ENCODE results near the gene EPC1. TPM values are rescaled to one million over a fixed set of nuclear protein-coding genes. Genes with fewer than 3 reads are reported as not detected.

The EPC1 gene
- total and polyA plus RNA-seq, 10 of the 15 experiments (the other 5 are each of a cell fraction or from before 2014, with no cell fraction given) = 6.8 to 59.2 (median 19.4) TPM

DNA sequence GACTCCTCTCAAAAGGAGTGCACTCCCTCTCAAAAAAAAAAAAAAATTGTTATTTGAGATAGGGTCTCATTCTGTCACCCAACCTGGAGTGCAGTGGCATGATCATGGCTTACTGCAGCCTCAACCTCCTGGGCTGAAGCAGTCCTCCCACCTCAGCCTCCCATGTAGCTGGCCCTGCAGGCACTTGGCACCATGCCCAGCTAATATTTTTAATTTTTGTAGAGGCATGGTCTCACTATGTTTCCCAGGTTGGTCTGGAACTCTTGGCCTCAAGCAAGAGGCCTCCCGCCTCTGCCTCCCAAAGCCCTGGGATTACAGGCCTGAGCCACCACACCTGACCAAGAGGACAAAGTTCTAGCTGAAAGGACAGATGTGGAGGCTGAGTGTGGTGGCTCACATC lies 120.3 kb downstream of the EPC1 start:
- in situ Hi-C loops (cut with MboI) = no loop called here
- ChIA-PET POLR2A (no interaction called here), CTCF (no interaction called here), RAD21 (ENCODE audit: unreplicated experiment) (no interaction called here), SMC1A (ENCODE audit: uncharacterized antibody, unreplicated experiment) (no interaction called here)
- Histone ChIP-seq H3K36me3 (ENCODE audit: control insufficient read depth in 2 of 2, insufficient read depth in 2 of 2, low read length in 1 of 2) (no peaks in the 10 kb centered on the region), H3K79me2 (ENCODE audit: control insufficient read depth, insufficient read depth, low read length) (no peaks in the 10 kb centered on the region), H4K20me1 (ENCODE audit: control insufficient read depth, insufficient read depth) (no peaks in the 10 kb centered on the region), H3K27me3 (replicated peaks in 1 of 2; ENCODE audit: control insufficient read depth in 2 of 2, insufficient read depth in 2 of 2, low read length in 1 of 2) (no peaks in the 10 kb centered on the region), H3K27ac (ENCODE audit: control insufficient read depth, insufficient read depth) (no peak overlapping the region), H3K4me3 (no peak overlapping the region), H3K4me1 (ENCODE audit: control insufficient read depth, insufficient read depth, low read length) (no peaks in the 10 kb centered on the region), H3K9ac (ENCODE audit: control insufficient read depth, insufficient read depth, low read length) (no peak overlapping the region), H3K4me2 (ENCODE audit: control insufficient read depth, insufficient read depth) (no peak overlapping the region), H3K9me3 (replicated peaks; ENCODE audit: control insufficient read depth, insufficient read depth, low read length) (peaks cover 2% of the 10 kb centered on the region; the same call in 2 of the 3 replicates), H2AFZ (ENCODE audit: control insufficient read depth, low read depth, low read length) (no peak overlapping the region)
- TF ChIP-seq, protein P1, sequence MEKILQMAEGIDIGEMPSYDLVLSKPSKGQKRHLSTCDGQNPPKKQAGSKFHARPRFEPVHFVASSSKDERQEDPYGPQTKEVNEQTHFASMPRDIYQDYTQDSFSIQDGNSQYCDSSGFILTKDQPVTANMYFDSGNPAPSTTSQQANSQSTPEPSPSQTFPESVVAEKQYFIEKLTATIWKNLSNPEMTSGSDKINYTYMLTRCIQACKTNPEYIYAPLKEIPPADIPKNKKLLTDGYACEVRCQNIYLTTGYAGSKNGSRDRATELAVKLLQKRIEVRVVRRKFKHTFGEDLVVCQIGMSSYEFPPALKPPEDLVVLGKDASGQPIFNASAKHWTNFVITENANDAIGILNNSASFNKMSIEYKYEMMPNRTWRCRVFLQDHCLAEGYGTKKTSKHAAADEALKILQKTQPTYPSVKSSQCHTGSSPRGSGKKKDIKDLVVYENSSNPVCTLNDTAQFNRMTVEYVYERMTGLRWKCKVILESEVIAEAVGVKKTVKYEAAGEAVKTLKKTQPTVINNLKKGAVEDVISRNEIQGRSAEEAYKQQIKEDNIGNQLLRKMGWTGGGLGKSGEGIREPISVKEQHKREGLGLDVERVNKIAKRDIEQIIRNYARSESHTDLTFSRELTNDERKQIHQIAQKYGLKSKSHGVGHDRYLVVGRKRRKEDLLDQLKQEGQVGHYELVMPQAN (conservative IDR thresholded peaks at IDR 0.05) = no peak
- TF ChIP-seq GATAD2B (conservative IDR thresholded peaks at IDR 0.05; ENCODE audit: low read depth) = no peak
- TF ChIP-seq, protein P2, sequence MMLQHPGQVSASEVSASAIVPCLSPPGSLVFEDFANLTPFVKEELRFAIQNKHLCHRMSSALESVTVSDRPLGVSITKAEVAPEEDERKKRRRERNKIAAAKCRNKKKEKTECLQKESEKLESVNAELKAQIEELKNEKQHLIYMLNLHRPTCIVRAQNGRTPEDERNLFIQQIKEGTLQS (IDR thresholded peaks at IDR 0.05; ENCODE audit: borderline replicate concordance, extremely low read depth, low read depth, low read length) = no peak
- TF ChIP-seq, protein P3, sequence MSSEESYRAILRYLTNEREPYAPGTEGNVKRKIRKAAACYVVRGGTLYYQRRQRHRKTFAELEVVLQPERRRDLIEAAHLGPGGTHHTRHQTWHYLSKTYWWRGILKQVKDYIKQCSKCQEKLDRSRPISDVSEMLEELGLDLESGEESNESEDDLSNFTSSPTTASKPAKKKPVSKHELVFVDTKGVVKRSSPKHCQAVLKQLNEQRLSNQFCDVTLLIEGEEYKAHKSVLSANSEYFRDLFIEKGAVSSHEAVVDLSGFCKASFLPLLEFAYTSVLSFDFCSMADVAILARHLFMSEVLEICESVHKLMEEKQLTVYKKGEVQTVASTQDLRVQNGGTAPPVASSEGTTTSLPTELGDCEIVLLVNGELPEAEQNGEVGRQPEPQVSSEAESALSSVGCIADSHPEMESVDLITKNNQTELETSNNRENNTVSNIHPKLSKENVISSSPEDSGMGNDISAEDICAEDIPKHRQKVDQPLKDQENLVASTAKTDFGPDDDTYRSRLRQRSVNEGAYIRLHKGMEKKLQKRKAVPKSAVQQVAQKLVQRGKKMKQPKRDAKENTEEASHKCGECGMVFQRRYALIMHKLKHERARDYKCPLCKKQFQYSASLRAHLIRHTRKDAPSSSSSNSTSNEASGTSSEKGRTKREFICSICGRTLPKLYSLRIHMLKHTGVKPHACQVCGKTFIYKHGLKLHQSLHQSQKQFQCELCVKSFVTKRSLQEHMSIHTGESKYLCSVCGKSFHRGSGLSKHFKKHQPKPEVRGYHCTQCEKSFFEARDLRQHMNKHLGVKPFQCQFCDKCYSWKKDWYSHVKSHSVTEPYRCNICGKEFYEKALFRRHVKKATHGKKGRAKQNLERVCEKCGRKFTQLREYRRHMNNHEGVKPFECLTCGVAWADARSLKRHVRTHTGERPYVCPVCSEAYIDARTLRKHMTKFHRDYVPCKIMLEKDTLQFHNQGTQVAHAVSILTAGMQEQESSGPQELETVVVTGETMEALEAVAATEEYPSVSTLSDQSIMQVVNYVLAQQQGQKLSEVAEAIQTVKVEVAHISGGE (CRISPR knock-in tag; IDR thresholded peaks at IDR 0.05) = no peak
- no peak for DNase-seq (ENCODE audit: low read depth, low spot score)
- no TSS peak for BruUV-seq (replicated peaks)
- WGBS (ENCODE audit: insufficient coverage, insufficient replicate concordance, low lambda C conversion rate, missing lambda C conversion rate) = 100% methylated on average over 1 of the region's 1 CpG
- ATAC-seq = no peak
- FAIRE-seq = no peak
- intact Hi-C loops (cut with micrococcal nuclease; ENCODE audit: unreplicated experiment) = no loop called here

Data from GM12878 (cell line).